Panc1 (cell line): ENCODE data around the gene HBS1L.

ENCODE experiments used
- CTCF ChIP-seq: fragments of 450-650 bp; IDR thresholded peaks from 2 replicates; pipeline ENCODE4 v1.5.1; 2017; ENCODE audit warnings: mild to moderate bottlenecking
- TF ChIP-seq, protein P1 (sequence below), 2 experiments: IDR thresholded peaks; 2 replicates each; pipeline ENCODE4 v1.6.1; 2011 to 2012; ENCODE audit warnings: low read depth in 2 of 2, control low read depth in 1 of 2, low read length in 1 of 2, mild to moderate bottlenecking in 1 of 2, moderate library complexity in 1 of 2; ENCODE audit not compliant: insufficient read depth in 1 of 2

DNA sequence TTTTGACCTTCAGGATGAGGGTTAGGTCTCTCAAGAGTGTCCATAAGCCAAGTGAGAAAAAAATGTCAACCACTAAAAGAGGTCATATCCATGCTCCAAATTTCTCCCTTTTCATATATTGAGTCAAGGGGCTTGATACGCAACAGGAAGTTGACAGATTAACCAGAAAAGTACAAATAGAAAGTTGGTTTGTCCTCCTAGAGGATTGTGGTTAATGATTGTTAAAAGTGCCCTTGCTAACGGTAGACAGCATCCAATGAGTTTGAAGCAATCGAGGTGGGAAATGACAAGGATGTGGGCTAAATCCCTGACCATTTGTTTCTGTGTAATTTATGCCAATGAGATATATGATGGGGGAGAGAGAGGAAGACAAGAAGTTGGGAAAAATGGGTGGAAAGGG is 18.1 kb upstream of the HBS1L start:
- TF ChIP-seq CTCF, result no peak
- TF ChIP-seq, protein P1, sequence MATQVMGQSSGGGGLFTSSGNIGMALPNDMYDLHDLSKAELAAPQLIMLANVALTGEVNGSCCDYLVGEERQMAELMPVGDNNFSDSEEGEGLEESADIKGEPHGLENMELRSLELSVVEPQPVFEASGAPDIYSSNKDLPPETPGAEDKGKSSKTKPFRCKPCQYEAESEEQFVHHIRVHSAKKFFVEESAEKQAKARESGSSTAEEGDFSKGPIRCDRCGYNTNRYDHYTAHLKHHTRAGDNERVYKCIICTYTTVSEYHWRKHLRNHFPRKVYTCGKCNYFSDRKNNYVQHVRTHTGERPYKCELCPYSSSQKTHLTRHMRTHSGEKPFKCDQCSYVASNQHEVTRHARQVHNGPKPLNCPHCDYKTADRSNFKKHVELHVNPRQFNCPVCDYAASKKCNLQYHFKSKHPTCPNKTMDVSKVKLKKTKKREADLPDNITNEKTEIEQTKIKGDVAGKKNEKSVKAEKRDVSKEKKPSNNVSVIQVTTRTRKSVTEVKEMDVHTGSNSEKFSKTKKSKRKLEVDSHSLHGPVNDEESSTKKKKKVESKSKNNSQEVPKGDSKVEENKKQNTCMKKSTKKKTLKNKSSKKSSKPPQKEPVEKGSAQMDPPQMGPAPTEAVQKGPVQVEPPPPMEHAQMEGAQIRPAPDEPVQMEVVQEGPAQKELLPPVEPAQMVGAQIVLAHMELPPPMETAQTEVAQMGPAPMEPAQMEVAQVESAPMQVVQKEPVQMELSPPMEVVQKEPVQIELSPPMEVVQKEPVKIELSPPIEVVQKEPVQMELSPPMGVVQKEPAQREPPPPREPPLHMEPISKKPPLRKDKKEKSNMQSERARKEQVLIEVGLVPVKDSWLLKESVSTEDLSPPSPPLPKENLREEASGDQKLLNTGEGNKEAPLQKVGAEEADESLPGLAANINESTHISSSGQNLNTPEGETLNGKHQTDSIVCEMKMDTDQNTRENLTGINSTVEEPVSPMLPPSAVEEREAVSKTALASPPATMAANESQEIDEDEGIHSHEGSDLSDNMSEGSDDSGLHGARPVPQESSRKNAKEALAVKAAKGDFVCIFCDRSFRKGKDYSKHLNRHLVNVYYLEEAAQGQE (IDR thresholded peaks at IDR 0.05; ENCODE audit: insufficient read depth in 1 of 2, low read depth in 2 of 2, low read length in 1 of 2), result no peak
